HCT116 (cell line): ENCODE data around the gene LRRC7. TPM values are rescaled to one million over a fixed set of nuclear protein-coding genes. Genes with fewer than 3 reads are reported as not detected.

Experiments
- ATAC-seq: fragments of 200-7000 bp; cut with Tn5 transposase; 2 replicates; pipeline ENCODE4 v1.9.1; 2020; ENCODE audit warnings: mild to moderate bottlenecking, moderate library complexity
- BruUV-seq: library from RNA; stranded (reverse); fragments of 400-500 nt; replicated peaks from 2 replicates; lab custom pipeline; 2021; lab: Mats Ljungman, UMichigan
- CTCF ChIA-PET: fragments of 300-600 bp; sonication (Branson Sonifier 250); formaldehyde crosslinking; loops from one replicate; lab custom pipeline; 2021; ENCODE audit warnings: antibody characterized with exemption; lab: Charles Lee
- POLR2A ChIA-PET: fragments of 300-600, 350-600 bp; sonication (Branson Sonifier 250); formaldehyde crosslinking; loops from one replicate; lab custom pipeline; 2021; ENCODE audit warnings: antibody characterized with exemption; lab: Charles Lee
- RAD21 ChIA-PET, 2 experiments: fragments of 300-600 bp; sonication (Branson Sonifier 250); formaldehyde crosslinking; loops; one replicate each; lab custom pipeline; 2023; ENCODE audit warnings: low total read pairs in 2 of 2; ENCODE audit not compliant: uncharacterized antibody in 2 of 2, unreplicated experiment in 2 of 2, low non-redundant PET in 1 of 2; lab: Charles Lee
- DNase-seq: peaks from one replicate; pipeline ENCODE4 v3.0.0-alpha.2; 2010; ENCODE audit warnings: low read depth, low spot score
- H2AFZ ChIP-seq: fragments of 200-600 bp; shearing (Covaris generic), sonication (generic); 2 replicates; pipeline ENCODE4 v1.6.1; 2017; ENCODE audit warnings: low read depth, mixed run types, mixed read lengths, antibody characterized with exemption, low read length; ENCODE audit not compliant: poor library complexity, severe bottlenecking
- H3K27ac ChIP-seq: 2 replicates; pipeline ENCODE4 v1.5.1; 2012; ENCODE audit warnings: low read depth, low read length
- H3K27me3 ChIP-seq: fragments of 200-600 bp; sonication (generic); 2 replicates; pipeline ENCODE4 v1.6.1; 2016; ENCODE audit warnings: mixed run types, low read length, mixed read lengths; ENCODE audit not compliant: insufficient read depth
- H3K36me3 ChIP-seq, 2 experiments: fragments of 200-500 bp in 1 of 2; fragments of 200-600 bp in 1 of 2; sonication (Bioruptor generic) in 1 of 2; sonication (generic) in 1 of 2; 2 replicates each; pipeline versions ENCODE4 v1.5.1 to v1.6.1; 2014 to 2016; ENCODE audit warnings: low read length in 2 of 2, inconsistent platforms in 1 of 2, mixed read lengths in 1 of 2, mixed run types in 1 of 2; ENCODE audit not compliant: insufficient read depth in 2 of 2, control insufficient read depth in 1 of 2
- H3K4me1 ChIP-seq, 2 experiments: fragments of 200-600 bp in 1 of 2; sonication (generic) in 1 of 2; 2 replicates each; pipeline versions ENCODE4 v1.5.1 to v1.6.1; 2012 to 2017; ENCODE audit warnings: low read length in 2 of 2, inconsistent platforms in 1 of 2, mild to moderate bottlenecking in 1 of 2, mixed read lengths in 1 of 2, mixed run types in 1 of 2, moderate library complexity in 1 of 2; ENCODE audit not compliant: insufficient read depth in 2 of 2, control insufficient read depth in 1 of 2
- H3K4me2 ChIP-seq: fragments of 200-600 bp; sonication (generic); 2 replicates; pipeline ENCODE4 v1.6.1; 2017; ENCODE audit warnings: mixed run types, low read length, mixed read lengths
- H3K4me3 ChIP-seq, 2 experiments: fragments of 200-600 bp in 1 of 2; sonication (generic) in 1 of 2; replicated peaks in 1 of 2; 2 replicates each; pipeline ENCODE4 v1.5.1; 2011 to 2016; ENCODE audit warnings: low read length in 2 of 2, control low read depth in 1 of 2, low read depth in 1 of 2, mild to moderate bottlenecking in 1 of 2, mixed read lengths in 1 of 2, mixed run types in 1 of 2
- H3K79me2 ChIP-seq: fragments of 200-600 bp; sonication (generic); 2 replicates; pipeline ENCODE4 v1.6.1; 2017; ENCODE audit warnings: mild to moderate bottlenecking, mixed run types, low read length, moderate library complexity, mixed read lengths; ENCODE audit not compliant: insufficient read depth
- H3K9ac ChIP-seq: fragments of 200-600 bp; sonication (generic); 2 replicates; pipeline ENCODE4 v1.6.1; 2016; ENCODE audit warnings: low read length, mixed read lengths
- H3K9me2 ChIP-seq: fragments of 200-600 bp; sonication (generic), shearing (Covaris generic); 2 replicates; pipeline ENCODE4 v1.6.1; 2017; ENCODE audit warnings: mixed run types, mild to moderate bottlenecking, moderate library complexity; ENCODE audit not compliant: insufficient read depth
- H3K9me3 ChIP-seq, 2 experiments: fragments of 200-500 bp in 1 of 2; fragments of 200-600 bp in 1 of 2; sonication (Bioruptor generic) in 1 of 2; sonication (generic) in 1 of 2; 2 replicates each; pipeline ENCODE4 v1.6.1; 2014 to 2017; ENCODE audit warnings: low read length in 2 of 2, mixed read lengths in 2 of 2, inconsistent platforms in 1 of 2, low read depth in 1 of 2, mild to moderate bottlenecking in 1 of 2, mixed run types in 1 of 2, moderate library complexity in 1 of 2; ENCODE audit not compliant: control insufficient read depth in 1 of 2, insufficient read depth in 1 of 2
- H4K20me1 ChIP-seq: fragments of 200-600 bp; sonication (generic), shearing (Covaris generic); 2 replicates; pipeline ENCODE4 v1.6.1; 2017; ENCODE audit warnings: mixed run types, mild to moderate bottlenecking, moderate library complexity; ENCODE audit not compliant: insufficient read depth
- ATF3 ChIP-seq: IDR thresholded peaks from 2 replicates; pipeline ENCODE4 v1.6.1; 2012
- CBX3 ChIP-seq: IDR thresholded peaks from 2 replicates; pipeline ENCODE4 v1.6.1; 2012; ENCODE audit warnings: low read depth
- CEBPB ChIP-seq: IDR thresholded peaks from 2 replicates; pipeline ENCODE4 v1.6.1; 2012; ENCODE audit warnings: low read depth
- CTCF ChIP-seq, 3 experiments: fragments of 200-600 bp in 1 of 3; sonication (generic) in 1 of 3; IDR thresholded peaks in 2 of 3; conservative IDR thresholded peaks in 1 of 3; 2 replicates each; pipeline ENCODE4 v1.5.1; 2012 to 2017; ENCODE audit warnings: low read depth in 2 of 3, low read length in 2 of 3, antibody characterized with exemption in 1 of 3, borderline replicate concordance in 1 of 3, control low read depth in 1 of 3, mild to moderate bottlenecking in 1 of 3, mixed read lengths in 1 of 3, mixed run types in 1 of 3, moderate library complexity in 1 of 3; ENCODE audit not compliant: insufficient read depth in 1 of 3
- EGR1 ChIP-seq: IDR thresholded peaks from 2 replicates; pipeline ENCODE4 v1.6.1; 2012; ENCODE audit warnings: low read depth
- ELF1 ChIP-seq: IDR thresholded peaks from 2 replicates; pipeline ENCODE4 v1.6.1; 2012; ENCODE audit warnings: low read depth, borderline replicate concordance
- EZH2 ChIP-seq: fragments of 200-600 bp; sonication (generic); IDR thresholded peaks from 2 replicates; pipeline ENCODE4 v1.6.1; 2017; ENCODE audit warnings: antibody characterized with exemption, mixed run types
- EZH2phosphoT487 ChIP-seq: fragments of 200-600 bp; IDR thresholded peaks from 2 replicates; pipeline ENCODE4 v1.6.1; 2018; ENCODE audit warnings: antibody characterized with exemption, borderline replicate concordance
- FOSL1 ChIP-seq: IDR thresholded peaks from 2 replicates; pipeline ENCODE4 v1.6.1; 2012; ENCODE audit warnings: low read depth
- MAX ChIP-seq: IDR thresholded peaks from 2 replicates; pipeline ENCODE4 v1.6.1; 2012
- POLR2A ChIP-seq: IDR thresholded peaks from 2 replicates; pipeline ENCODE4 v1.7.0; 2011; ENCODE audit warnings: borderline replicate concordance; ENCODE audit not compliant: insufficient read depth, insufficient read length; ENCODE audit errors: extremely low read depth
- POLR2AphosphoS5 ChIP-seq: IDR thresholded peaks from 2 replicates; pipeline ENCODE4 v1.6.1; 2011; ENCODE audit warnings: mild to moderate bottlenecking, low read depth, low read length, moderate library complexity
- RAD21 ChIP-seq: IDR thresholded peaks from 2 replicates; pipeline ENCODE4 v1.6.1; 2012; ENCODE audit warnings: low read depth, mild to moderate bottlenecking
- SIN3A ChIP-seq: IDR thresholded peaks from 2 replicates; pipeline ENCODE4 v1.6.1; 2012; ENCODE audit warnings: low read depth
- SP1 ChIP-seq: IDR thresholded peaks from 2 replicates; pipeline ENCODE4 v1.6.1; 2012; ENCODE audit warnings: low read depth
- SRF ChIP-seq: IDR thresholded peaks from 2 replicates; pipeline ENCODE4 v1.6.1; 2012; ENCODE audit warnings: low read depth
- TCF7L2 ChIP-seq: IDR thresholded peaks from 2 replicates; pipeline ENCODE4 v1.7.0; 2011; ENCODE audit warnings: borderline replicate concordance, inconsistent platforms; ENCODE audit not compliant: insufficient read depth, insufficient read length; ENCODE audit errors: extremely low read depth
- YY1 ChIP-seq: IDR thresholded peaks from 2 replicates; pipeline ENCODE4 v1.6.1; 2011; ENCODE audit warnings: low read length, low read depth, moderate library complexity, mild to moderate bottlenecking; ENCODE audit not compliant: insufficient replicate concordance; ENCODE audit errors: extremely low read depth
- ZFX ChIP-seq: fragments of 450-650 bp; IDR thresholded peaks from 2 replicates; pipeline ENCODE4 v1.6.1; 2017
- ZNF274 ChIP-seq: fragments of 200-500 bp; sonication (Bioruptor generic); IDR thresholded peaks from 2 replicates; pipeline ENCODE4 v1.6.1; 2014; ENCODE audit warnings: mild to moderate bottlenecking, low read depth, low read length, inconsistent platforms
- intact Hi-C: fragments of 100-400 bp; cut with micrococcal nuclease; formaldehyde crosslinking; loops from 2 replicates; pipeline ENCODE4 v1.10.0; 2022
- total RNA-seq: library from RNA; stranded (reverse); gene quantifications from one replicate; pipeline ENCODE4 v1.2.1, GENCODE V29; 2021; ENCODE audit not compliant: unreplicated experiment

Gene LRRC7
- total RNA-seq, 1 experiment from 2014 or later, result not detected

- no peaks in the 10 kb centered on the region for H3K36me3 ChIP-seq
- H2AFZ ChIP-seq, result no peak overlapping the region
- intact Hi-C loops, result no loop called here
- RAD21 ChIA-PET, result no interaction called here
- H3K79me2 ChIP-seq, result no peaks in the 10 kb centered on the region
- no peak for TF ChIP-seq SIN3A
- no peak for TF ChIP-seq CBX3
- no peak for TF ChIP-seq SRF
- TF ChIP-seq EZH2, result no peak
- TF ChIP-seq CTCF (IDR thresholded peaks at IDR 0.05 in 2 of 3, conservative IDR thresholded peaks at IDR 0.05 in 1 of 3; ENCODE audit: borderline replicate concordance in 1 of 3, insufficient read depth in 1 of 3, low read depth in 2 of 3, low read length in 2 of 3), result no peak
- TF ChIP-seq SP1, result no peak
- no peak for TF ChIP-seq FOSL1
- TF ChIP-seq EZH2phosphoT487, result no peak
- no peak for TF ChIP-seq ZFX
- TF ChIP-seq ATF3, result no peak
- no peak for TF ChIP-seq TCF7L2
- TF ChIP-seq YY1, result no peak
- TF ChIP-seq POLR2AphosphoS5, result no peak
- no peak for TF ChIP-seq EGR1
- TF ChIP-seq RAD21, result no peak
- TF ChIP-seq POLR2A, result no peak
- TF ChIP-seq MAX, result no peak
- TF ChIP-seq ZNF274, result no peak
- no peak for TF ChIP-seq CEBPB
- TF ChIP-seq ELF1, result no peak
- TF ChIP-seq, all 23 proteins: peak for 0
- Histone ChIP-seq H3K27ac (no peak overlapping the region), H3K27me3 (peaks cover 51% of the 10 kb centered on the region), H3K4me1 (no peaks in the 10 kb centered on the region), H3K9ac (no peak overlapping the region), H4K20me1 (no peaks in the 10 kb centered on the region; the same call in 1 of the 2 replicates), H3K4me3 (no peak overlapping the region), H3K4me2 (no peak overlapping the region), H3K9me2 (no peaks in the 10 kb centered on the region), H3K9me3 (no peaks in the 10 kb centered on the region)
- DNase-seq, result no peak
- POLR2A ChIA-PET, result no interaction called here
- no peak for ATAC-seq
- BruUV-seq, result no TSS peak
- CTCF ChIA-PET, result no interaction called here
These were observed 496.1 kb downstream of the LRRC7 start for GRCh38 chr1:70063861-70064260.
